K562 (cell line): ENCODE data around the gene PLEK2. TPM values are rescaled to one million over a fixed set of nuclear protein-coding genes. Genes with fewer than 3 reads are reported as not detected.

Source experiments
- ATAC-seq: fragments of 200-7000 bp; cut with Tn5 transposase; 3 replicates; pipeline ENCODE4 v1.9.1; 2020; ENCODE audit warnings: moderate library complexity
- BruUV-seq: library from RNA; stranded (reverse); fragments of 400-500 nt; replicated peaks from 2 replicates; lab custom pipeline; 2021; lab: Mats Ljungman, UMichigan
- CTCF ChIA-PET: fragments of 300-600 bp; formaldehyde crosslinking; extraction: SDS; loops from one replicate; lab custom pipeline; 2021; ENCODE audit warnings: low intra/inter-chr PET ratio; lab: Yijun Ruan, JAX
- POLR2A ChIA-PET: fragments of 300-600, 350-650 bp; sonication (Branson Sonifier 250); formaldehyde crosslinking; extraction: SDS; loops from one replicate; lab custom pipeline; 2021; ENCODE audit warnings: antibody characterized with exemption, inconsistent platforms; lab: Yijun Ruan, JAX
- DNase-seq, 4 experiments: peaks; one replicate each; pipeline versions ENCODE4 v3.0.0 to v3.0.0-alpha.2; 2011 to 2018; ENCODE audit warnings: low spot score in 3 of 4, mixed read lengths in 3 of 4; ENCODE audit errors: extremely low read depth in 1 of 4
- FAIRE-seq: peaks from 2 replicates; lab custom pipeline; 2011; peaks lifted over from hg19 to GRCh38; lab: Jason Lieb, UNC
- H2AFZ ChIP-seq: 2 replicates; pipeline ENCODE4 v1.6.0; 2011; ENCODE audit warnings: low read depth, low read length, control low read depth, inconsistent platforms
- H3K27ac ChIP-seq: fragments of 200-600 bp; 3 replicates; pipeline ENCODE4 v1.8.0; 2011; ENCODE audit warnings: low read depth, mild to moderate bottlenecking, control low read depth, inconsistent platforms, low read length, moderate library complexity, mixed read lengths; ENCODE audit errors: extremely low read depth
- H3K27me3 ChIP-seq, 2 experiments: fragments of 300-600 bp in 1 of 2; 2 replicates in 1 of 2; 3 replicates in 1 of 2; pipeline versions ENCODE4 v1.6.0 to v1.8.0; 2011; ENCODE audit warnings: inconsistent platforms in 2 of 2, low read length in 2 of 2, mild to moderate bottlenecking in 1 of 2, mixed read lengths in 1 of 2, moderate library complexity in 1 of 2; ENCODE audit not compliant: control insufficient read depth in 2 of 2, insufficient read depth in 2 of 2
- H3K36me3 ChIP-seq: fragments of 300-600 bp; 3 replicates; pipeline ENCODE4 v1.8.0; 2011; ENCODE audit warnings: mild to moderate bottlenecking, low read length, inconsistent platforms; ENCODE audit not compliant: control insufficient read depth, insufficient read depth
- H3K4me1 ChIP-seq, 2 experiments: fragments of 200-600 bp in 1 of 2; replicated peaks in 1 of 2; 2 replicates in 1 of 2; 3 replicates in 1 of 2; pipeline versions ENCODE4 v1.5.1 to v1.8.0; 2011; ENCODE audit warnings: inconsistent platforms in 2 of 2, low read length in 2 of 2, mild to moderate bottlenecking in 1 of 2, mixed read lengths in 1 of 2, moderate library complexity in 1 of 2; ENCODE audit not compliant: control insufficient read depth in 2 of 2, insufficient read depth in 2 of 2
- H3K4me2 ChIP-seq: 2 replicates; pipeline ENCODE4 v1.6.1; 2011; ENCODE audit warnings: low read length, control low read depth, inconsistent platforms, mixed read lengths; ENCODE audit not compliant: insufficient read depth
- H3K4me3 ChIP-seq: fragments of 200-600 bp; sonication (generic), shearing (Covaris generic); 2 replicates; pipeline ENCODE4 v1.5.1; 2016; ENCODE audit warnings: control low read depth, inconsistent platforms
- H3K79me2 ChIP-seq: fragments of 200-600 bp; 3 replicates; pipeline ENCODE4 v1.8.0; 2011; ENCODE audit warnings: low read length, inconsistent platforms; ENCODE audit not compliant: control insufficient read depth, insufficient read depth
- H3K9ac ChIP-seq, 2 experiments: 2 replicates each; pipeline versions ENCODE4 v1.6.0 to v1.6.1; 2011; ENCODE audit warnings: low read depth in 2 of 2, low read length in 2 of 2, control low read depth in 1 of 2, inconsistent platforms in 1 of 2, mild to moderate bottlenecking in 1 of 2, mixed read lengths in 1 of 2; ENCODE audit not compliant: insufficient read depth in 1 of 2
- H3K9me1 ChIP-seq: one replicate; pipeline ENCODE4 v1.6.0; 2011; ENCODE audit warnings: inconsistent platforms, mild to moderate bottlenecking, low read length, moderate library complexity; ENCODE audit not compliant: control insufficient read depth, insufficient read depth
- H3K9me3 ChIP-seq: replicated peaks from 2 replicates; pipeline ENCODE4 v1.5.1; 2011; ENCODE audit warnings: low read depth, low read length, inconsistent platforms; ENCODE audit not compliant: control insufficient read depth, insufficient read depth
- H4K20me1 ChIP-seq: replicated peaks from 2 replicates; pipeline ENCODE4 v1.6.1; 2011; ENCODE audit warnings: low read length, inconsistent platforms, mixed read lengths; ENCODE audit not compliant: control insufficient read depth, insufficient read depth
- CCNT2 ChIP-seq: IDR thresholded peaks from 2 replicates; pipeline ENCODE4 v1.6.1; 2011; ENCODE audit warnings: borderline replicate concordance, low read depth, mild to moderate bottlenecking, moderate library complexity, mixed read lengths, low read length; ENCODE audit not compliant: insufficient read length; ENCODE audit errors: extremely low read depth
- DPF2 ChIP-seq: fragments of 450-650 bp; IDR thresholded peaks from 2 replicates; pipeline ENCODE4 v1.6.1; 2016
- FOSL1 ChIP-seq: fragments of 200-800 bp; sonication (Bioruptor generic); conservative IDR thresholded peaks from 2 replicates; pipeline ENCODE4 v1.6.1; 2016; ENCODE audit warnings: missing genetic modification characterization, missing compliant biosample characterization
- MNT ChIP-seq, 2 experiments: fragments of 450-650 bp; conservative IDR thresholded peaks; 2 replicates each; pipeline ENCODE4 v1.6.1; 2017; ENCODE audit warnings: mild to moderate bottlenecking in 2 of 2, moderate library complexity in 2 of 2
- NFE2 ChIP-seq: IDR thresholded peaks from 2 replicates; pipeline ENCODE4 v1.6.1; 2014; ENCODE audit warnings: antibody characterized with exemption, low read depth
- NR2C2 ChIP-seq, 2 experiments: fragments of 200-800 bp in 1 of 2; sonication (Bioruptor generic) in 1 of 2; sonication (generic) in 1 of 2; formaldehyde crosslinking in 1 of 2; IDR thresholded peaks; 2 replicates each; pipeline versions ENCODE4 v1.6.1 to v1.8.0; 2016 to 2022; ENCODE audit warnings: mild to moderate bottlenecking in 1 of 2, missing compliant biosample characterization in 1 of 2, missing genetic modification characterization in 1 of 2, missing genetic modification reagents in 1 of 2
- PTBP1 ChIP-seq: fragments of 200-400 bp; formaldehyde crosslinking; IDR thresholded peaks from 2 replicates; pipeline ENCODE4 v1.6.1; 2017; ENCODE audit warnings: low read depth, low read length
- SP2 ChIP-seq: IDR thresholded peaks from 2 replicates; pipeline ENCODE4 v1.6.1; 2011; ENCODE audit warnings: mild to moderate bottlenecking, low read depth, low read length, moderate library complexity; ENCODE audit not compliant: poor library complexity, severe bottlenecking; ENCODE audit errors: extremely low read depth
- YBX1 ChIP-seq: fragments of 450-650 bp; IDR thresholded peaks from 2 replicates; pipeline ENCODE4 v1.7.1; 2016; ENCODE audit warnings: mild to moderate bottlenecking
- YY1 ChIP-seq, 3 experiments: IDR thresholded peaks; 2 replicates each; pipeline ENCODE4 v1.6.1; 2011; ENCODE audit warnings: low read length in 2 of 3, mild to moderate bottlenecking in 2 of 3, moderate library complexity in 2 of 3, borderline replicate concordance in 1 of 3, control low read depth in 1 of 3, low read depth in 1 of 3; ENCODE audit not compliant: insufficient read depth in 3 of 3, insufficient replicate concordance in 2 of 3, control insufficient read depth in 1 of 3, insufficient read length in 1 of 3; ENCODE audit errors: extremely low read depth in 1 of 3
- ZBTB7A ChIP-seq: IDR thresholded peaks from 2 replicates; pipeline ENCODE4 v1.6.1; 2011; ENCODE audit warnings: low read depth, mild to moderate bottlenecking, low read length, moderate library complexity, borderline replicate concordance; ENCODE audit not compliant: control insufficient read depth
- ZFP1 ChIP-seq: fragments of 450-650 bp; formaldehyde crosslinking; IDR thresholded peaks from 2 replicates; pipeline ENCODE4 v1.4.0; 2020; ENCODE audit warnings: mild to moderate bottlenecking, mixed read lengths
- ZHX1 ChIP-seq: fragments of 150-350 bp; conservative IDR thresholded peaks from 2 replicates; pipeline ENCODE4 v1.6.1; 2014; ENCODE audit warnings: low read length
- ZNF316 ChIP-seq: fragments of 450-650 bp; IDR thresholded peaks from 2 replicates; pipeline ENCODE4 v1.6.1; 2016
- ZNF347 ChIP-seq: fragments of 450-650 bp; formaldehyde crosslinking; IDR thresholded peaks from 2 replicates; pipeline ENCODE4 v1.4.0; 2020; ENCODE audit warnings: low read depth, mild to moderate bottlenecking, moderate library complexity
- WGBS: fragments of 100-300 bp; shearing (Covaris generic); methylation state at CpG from one replicate; pipeline ENCODE4 v1.1.6; 2016; ENCODE audit warnings: low coverage, mixed read lengths; ENCODE audit not compliant: insufficient coverage; ENCODE audit errors: missing lambda C conversion rate; 5-methylcytosine and 5-hydroxymethylcytosine counted together
- in situ Hi-C: fragments of 300-500 bp; cut with MboI; formaldehyde crosslinking; loops from 4 replicates; pipeline ENCODE4 v1.15.0; 2018; ENCODE audit warnings: inconsistent platforms, mixed read lengths
- intact Hi-C: fragments of 100-400 bp; cut with micrococcal nuclease; formaldehyde crosslinking; loops from 2 replicates; pipeline ENCODE4 v1.14.2; 2022
- polyA plus RNA-seq, 8 experiments: library from polyadenylated mRNA; depleted of rRNA in 4 of 8; stranded (reverse) in 5 of 8; unstranded in 3 of 8; fragments of >200 nt; fragmentation: Nextera tagmentation in 2 of 8; fragmentation: Illumina TruSeq in 1 of 8; extraction: Ambion mirVana in 2 of 8; extraction: Trizol in 1 of 8; gene quantifications; 2 replicates each; pipeline versions ENCODE4 v1.2.1 to v1.2.3, GENCODE V29; 2011 to 2014; ENCODE audit warnings: inconsistent platforms in 1 of 8, missing spikeins in 1 of 8
- total RNA-seq, 7 experiments: library from RNA; depleted of rRNA in 6 of 7; stranded (reverse); fragments of >200 nt in 6 of 7; fragmentation: Illumina TruSeq in 2 of 7; extraction: Trizol in 2 of 7; gene quantifications; 2 replicates each; pipeline versions ENCODE4 v1.2.1 to v1.2.3, GENCODE V29; 2011 to 2021; ENCODE audit warnings: low replicate concordance in 1 of 7

PLEK2 gene
- total and polyA plus RNA-seq, 9 of the 15 experiments (the other 6 are each of a cell fraction or from before 2014, with no cell fraction given): not detected

GRCh38 chr14:67357969-67358354 lies 54.0 kb downstream of the PLEK2 start:
- in situ Hi-C loops: no loop called here
- TF ChIP-seq YBX1 (no peak), CCNT2 (no peak), ZNF347 (no peak), PTBP1 (no peak), ZNF316 (peak; percentile 67), ZBTB7A (peak; percentile 92), DPF2 (peak; percentile 59), MNT (conservative IDR thresholded peaks at IDR 0.05) (peak in 1 of 2 experiments; percentile 23; a peak in 1 of 4 replicates), YY1 (IDR thresholded peaks at IDR 0.05; ENCODE audit: borderline replicate concordance in 1 of 3, control insufficient read depth in 1 of 3, extremely low read depth in 1 of 3, insufficient read depth in 3 of 3, insufficient read length in 1 of 3, insufficient replicate concordance in 2 of 3, low read depth in 1 of 3, low read length in 2 of 3) (peak in 1 of 3 experiments; percentile 63), NR2C2 (CRISPR knock-in tag; IDR thresholded peaks at IDR 0.05) (no peak), NR2C2 (tag; IDR thresholded peaks at IDR 0.05) (peak; percentile 33; the same call in 1 of the 2 replicates), ZHX1 (no peak), ZFP1 (no peak), NFE2 (peak; percentile 80), FOSL1 (peak; percentile 61), SP2 (no peak)

More at GRCh38 chr14:67357969-67358354, 54.0 kb downstream of the PLEK2 start:
- Histone ChIP-seq H3K27ac (peak overlapping the region; percentile 83), H3K36me3 (peaks cover 18% of the 10 kb centered on the region; the same call in 2 of the 3 replicates), H3K9ac (peak overlapping the region in 1 of 2 experiments; percentile 96; a peak in 2 of 4 replicates), H3K9me1 (no peaks in the 10 kb centered on the region), H3K79me2 (peaks cover 82% of the 10 kb centered on the region), H4K20me1 (peaks cover 3% of the 10 kb centered on the region; the same call in 1 of the 2 replicates), H3K4me3 (peak overlapping the region; percentile 85), H3K27me3 (no peaks in the 10 kb centered on the region), H3K9me3 (no peaks in the 10 kb centered on the region), H3K4me1 (peaks cover 2 to 15% of the 10 kb centered on the region in 2 experiments; a peak in 2 of 5 replicates), H2AFZ (peak overlapping the region; percentile 78), H3K4me2 (peak overlapping the region; percentile 87)
- ChIA-PET CTCF (no interaction called here), POLR2A (interaction anchor here (0.6 to 1.1 kb wide), 4 partner anchors 8 to 315 kb away, joined by 3 read pairs; no protein-coding TSS in a partner anchor)
- WGBS: 0% methylated on average over 8 of the region's 9 CpGs
- intact Hi-C loops: loop anchor here (5.0 kb wide), 1 partner anchor 116 kb away; the partner anchor contains the start of gene PALS1
- no TSS peak for BruUV-seq
- DNase-seq: peak in 3 of 4 experiments; percentile 11 to 80 (median 56)
- ATAC-seq: peak; percentile 64
- peak; percentile 89 for FAIRE-seq
